ENCODE data around the gene ATG7. TPM values are rescaled to one million over a fixed set of nuclear protein-coding genes. Genes with fewer than 3 reads are reported as not detected.
"Not testable (repeated sequence)": the region's sequence is repeated elsewhere in the genome, so short reads cannot be mapped to it uniquely, and the experiment has no call there.

ATG7 gene
- total RNA-seq, 1 donor from 2014 or later: 40.3 TPM

DNA sequence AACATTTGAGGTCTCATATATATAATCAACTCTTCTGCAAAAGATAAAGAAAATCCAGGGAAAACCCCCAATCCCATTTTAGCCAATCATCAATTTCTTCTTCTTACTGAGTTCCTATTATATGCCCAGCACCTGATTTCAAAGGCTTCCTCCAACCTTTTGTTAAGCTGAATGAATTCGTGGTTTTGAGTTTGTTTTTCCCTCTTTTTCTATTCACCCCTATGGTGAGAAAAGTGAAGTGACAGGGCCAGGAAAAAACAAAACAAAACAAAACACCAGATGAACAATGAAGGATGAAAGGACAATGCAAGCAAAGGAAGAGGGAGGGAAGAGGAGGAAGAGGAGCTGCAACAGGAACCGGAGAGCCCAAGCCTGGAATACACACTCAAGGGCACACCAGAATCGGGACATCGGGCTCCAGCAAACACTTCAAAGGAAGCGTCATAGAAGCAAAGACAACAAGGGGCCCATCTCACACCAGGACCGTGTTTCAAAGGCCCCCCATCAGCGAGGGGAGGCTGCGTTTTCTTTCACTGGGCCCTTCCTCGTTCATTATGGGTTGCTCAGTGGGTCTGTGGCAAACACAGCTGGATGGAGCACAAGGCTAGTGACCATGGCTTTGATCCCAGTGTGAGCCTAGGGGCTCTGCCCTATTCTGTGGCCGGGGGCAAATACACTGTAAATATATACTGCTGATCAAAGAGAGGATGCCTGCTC lies 321.3 kb downstream of the ATG7 start:
- no peak for DNase-seq (ENCODE audit: low spot score in 2 of 2, unreplicated experiment in 2 of 2)
- Mint-ChIP-seq H3K27ac (peak overlapping the region; percentile 98), H3K9me3 (peaks cover 8% of the 10 kb centered on the region), H3K27me3 (ENCODE audit: low read depth) (no peaks in the 10 kb centered on the region), H3K36me3 (peaks cover 35% of the 10 kb centered on the region), H3K4me1 (peaks cover 53% of the 10 kb centered on the region), H3K4me3 (no peak overlapping the region)
- TF ChIP-seq CTCF (IDR thresholded peaks at IDR 0.05; ENCODE audit: unreplicated experiment): no peak

- peaks cover 40% of the 10 kb centered on the region for H3K36me3 Mint-ChIP-seq
- not testable (repeated sequence) for H3K9me3 Mint-ChIP-seq; DNase-seq (ENCODE audit: low spot score in 2 of 2, unreplicated experiment in 2 of 2); H3K27me3 Mint-ChIP-seq (ENCODE audit: low read depth); H3K4me3 Mint-ChIP-seq
- H3K27ac Mint-ChIP-seq: peak overlapping the region; percentile 16
- peaks cover 50% of the 10 kb centered on the region for H3K4me1 Mint-ChIP-seq
These were observed 322.8 kb downstream of the ATG7 start for GRCh38 chr3:11595024-11595423.

GRCh38 chr3:11596387-11596786 lies 324.2 kb downstream of the ATG7 start:
- Mint-ChIP-seq H3K9me3 (peaks cover 8% of the 10 kb centered on the region), H3K4me1 (peaks cover 50% of the 10 kb centered on the region), H3K27ac (peak overlapping the region; percentile 47), H3K4me3 (no peak overlapping the region), H3K36me3 (peaks cover 49% of the 10 kb centered on the region), H3K27me3 (ENCODE audit: low read depth) (no peaks in the 10 kb centered on the region)
- TF ChIP-seq CTCF (IDR thresholded peaks at IDR 0.05; ENCODE audit: unreplicated experiment): no peak
- no peak for DNase-seq (ENCODE audit: low spot score in 2 of 2, unreplicated experiment in 2 of 2)

- H3K36me3 Mint-ChIP-seq: peaks cover 38% of the 10 kb centered on the region
- no peaks in the 10 kb centered on the region for H3K27me3 Mint-ChIP-seq (ENCODE audit: low read depth)
- H3K4me1 Mint-ChIP-seq: peaks cover 68% of the 10 kb centered on the region
- H3K4me3 Mint-ChIP-seq: no peak overlapping the region
- peaks cover 8% of the 10 kb centered on the region for H3K9me3 Mint-ChIP-seq
- H3K27ac Mint-ChIP-seq: peak overlapping the region; percentile 96
- DNase-seq (ENCODE audit: low spot score in 2 of 2, unreplicated experiment in 2 of 2): peak; percentile 64 to 78
- no peak for TF ChIP-seq CTCF (IDR thresholded peaks at IDR 0.05; ENCODE audit: unreplicated experiment)
These were observed 328.5 kb downstream of the ATG7 start for GRCh38 chr3:11600501-11601282.

DNA sequence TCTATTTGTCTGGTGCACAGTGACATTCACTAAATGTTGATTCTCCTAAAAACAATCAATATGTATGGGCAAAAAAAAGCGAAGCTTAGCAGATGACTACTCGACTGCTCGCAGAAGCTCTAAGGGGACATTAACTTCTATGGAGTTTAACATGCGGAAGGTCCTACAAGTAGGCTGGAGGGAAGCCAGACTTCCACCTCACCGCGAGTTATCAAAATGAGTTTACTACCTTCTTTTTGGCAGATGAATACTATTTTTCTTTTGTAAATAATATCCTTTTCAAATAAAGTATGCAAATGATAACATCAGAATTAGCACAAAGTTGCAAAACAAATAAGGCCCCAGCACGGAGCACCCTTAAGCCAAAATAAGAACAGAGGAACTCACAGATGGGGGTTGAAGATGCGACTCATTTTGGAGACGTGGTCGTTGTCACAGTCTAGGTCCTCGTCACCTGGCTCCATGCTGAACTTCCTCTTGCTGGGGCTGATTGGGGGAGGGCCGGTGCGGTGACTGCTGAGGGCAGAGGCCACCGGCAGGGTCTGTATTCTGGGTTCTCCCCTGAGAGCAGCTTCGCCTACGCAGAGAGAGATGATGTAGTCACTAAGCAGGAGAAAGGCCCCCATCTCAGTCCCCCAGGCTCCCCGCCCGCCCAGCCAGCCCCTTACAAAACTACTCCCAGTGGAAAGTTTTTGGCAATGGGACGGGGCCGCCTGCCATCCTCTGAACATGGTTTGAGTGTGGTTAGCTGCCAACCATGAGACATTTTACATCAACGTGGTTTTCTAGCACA lies 329.4 kb downstream of the ATG7 start:
- Mint-ChIP-seq H3K4me3 (no peak overlapping the region), H3K9me3 (peaks cover 8% of the 10 kb centered on the region), H3K4me1 (peaks cover 70% of the 10 kb centered on the region), H3K36me3 (peaks cover 32% of the 10 kb centered on the region), H3K27me3 (ENCODE audit: low read depth) (no peaks in the 10 kb centered on the region), H3K27ac (peak overlapping the region; percentile 96)
- TF ChIP-seq CTCF (IDR thresholded peaks at IDR 0.05; ENCODE audit: unreplicated experiment): no peak
- no peak for DNase-seq (ENCODE audit: low spot score in 2 of 2, unreplicated experiment in 2 of 2)
